WTC11 (cell line): Measurements from ENCODE around the gene CIDEC. TPM values are rescaled to one million over a fixed set of nuclear protein-coding genes. Genes with fewer than 3 reads are reported as not detected.

ENCODE experiments used
- ATAC-seq: fragments of 200-7000 bp; cut with Tn5 transposase; 2 replicates; pipeline ENCODE4 v1.10.0; 2021; ENCODE audit warnings: mild to moderate bottlenecking, moderate library complexity
- CTCF ChIA-PET: fragments of 300-600 bp; sonication (Branson Sonifier 250); formaldehyde crosslinking; loops from one replicate; lab custom pipeline; 2021; ENCODE audit warnings: antibody characterized with exemption; lab: Charles Lee
- POLR2A ChIA-PET: fragments of 350-600 bp; sonication (Branson Sonifier 250); formaldehyde crosslinking; loops from one replicate; lab custom pipeline; 2021; ENCODE audit warnings: antibody characterized with exemption; lab: Charles Lee
- DNase-seq: peaks from one replicate; pipeline ENCODE4 v3.0.0; 2021; ENCODE audit warnings: low spot score
- H3K27ac Mint-ChIP-seq: 2 replicates; pipeline ENCODE4 v1.8.0; 2021; ENCODE audit warnings: mixed read lengths
- H3K27me3 Mint-ChIP-seq: 2 replicates; pipeline ENCODE4 v1.8.0; 2021; ENCODE audit warnings: low read depth, mild to moderate bottlenecking, moderate library complexity, mixed read lengths
- H3K36me3 Mint-ChIP-seq: 2 replicates; pipeline ENCODE4 v1.8.0; 2021; ENCODE audit warnings: mixed read lengths
- H3K4me1 Mint-ChIP-seq: 2 replicates; pipeline ENCODE4 v1.8.0; 2022; ENCODE audit warnings: mixed read lengths
- H3K4me3 Mint-ChIP-seq: 2 replicates; pipeline ENCODE4 v1.8.0; 2021; ENCODE audit warnings: mild to moderate bottlenecking, moderate library complexity, mixed read lengths
- H3K9me3 Mint-ChIP-seq: 2 replicates; pipeline ENCODE4 v1.8.0; 2021; ENCODE audit warnings: mixed read lengths
- ATF1 ChIP-seq: sonication (generic); formaldehyde crosslinking; IDR thresholded peaks from 2 replicates; pipeline ENCODE4 v1.8.1; 2023; ENCODE audit warnings: mild to moderate bottlenecking, moderate library complexity, missing genetic modification reagents
- ATF6 ChIP-seq: sonication (generic); formaldehyde crosslinking; IDR thresholded peaks from 2 replicates; pipeline ENCODE4 v1.8.1; 2023; ENCODE audit warnings: mild to moderate bottlenecking, missing genetic modification reagents
- FOXP1 ChIP-seq: sonication (generic); formaldehyde crosslinking; IDR thresholded peaks from 2 replicates; pipeline ENCODE4 v1.8.0; 2022; ENCODE audit warnings: missing genetic modification reagents, mild to moderate bottlenecking, moderate library complexity, borderline replicate concordance
- IRF1 ChIP-seq: sonication (generic); formaldehyde crosslinking; IDR thresholded peaks from 2 replicates; pipeline ENCODE4 v1.8.0; 2023; ENCODE audit warnings: missing genetic modification reagents
- JAZF1 ChIP-seq: fragments of 250-450 bp; sonication (Bioruptor Pico); IDR thresholded peaks from 2 replicates; pipeline ENCODE4 v1.9.0; 2021; ENCODE audit warnings: moderate library complexity, mild to moderate bottlenecking, inconsistent platforms
- MYBL2 ChIP-seq: sonication (generic); formaldehyde crosslinking; IDR thresholded peaks from 2 replicates; pipeline ENCODE4 v1.8.1; 2023; ENCODE audit warnings: mild to moderate bottlenecking, moderate library complexity, missing genetic modification reagents
- NFYB ChIP-seq: sonication (generic); formaldehyde crosslinking; conservative IDR thresholded peaks from 2 replicates; pipeline ENCODE4 v1.8.0; 2022; ENCODE audit warnings: low read depth, missing genetic modification reagents
- RELA ChIP-seq: sonication (generic); formaldehyde crosslinking; IDR thresholded peaks from 2 replicates; pipeline ENCODE4 v1.8.1; 2022; ENCODE audit warnings: missing genetic modification reagents, mild to moderate bottlenecking, borderline replicate concordance
- USF1 ChIP-seq: sonication (generic); formaldehyde crosslinking; IDR thresholded peaks from 2 replicates; pipeline ENCODE4 v1.8.0; 2022; ENCODE audit warnings: mild to moderate bottlenecking, missing genetic modification reagents
- ZMAT4 ChIP-seq: fragments of 250-450 bp; sonication (Bioruptor Pico); IDR thresholded peaks from 2 replicates; pipeline ENCODE4 v1.9.0; 2021; ENCODE audit warnings: mild to moderate bottlenecking
- ZNF396 ChIP-seq: fragments of 250-450 bp; sonication (Bioruptor Pico); IDR thresholded peaks from 2 replicates; pipeline ENCODE4 v1.8.0; 2021; ENCODE audit warnings: mild to moderate bottlenecking, moderate library complexity, borderline replicate concordance
- ZNF423 ChIP-seq: fragments of 250-450 bp; sonication (Bioruptor Pico); IDR thresholded peaks from 2 replicates; pipeline ENCODE4 v2.1.2; 2022; ENCODE audit warnings: mild to moderate bottlenecking, moderate library complexity
- total RNA-seq: library from RNA; stranded (reverse); gene quantifications from 3 replicates; pipeline ENCODE4 v1.2.3, GENCODE V29; 2021
- TF ChIP-seq, protein P1 (sequence below): fragments of 250-450 bp; sonication (Bioruptor Pico); IDR thresholded peaks from 2 replicates; pipeline ENCODE4 v1.9.0; 2021; ENCODE audit warnings: moderate library complexity, mild to moderate bottlenecking, inconsistent platforms, borderline replicate concordance
- TF ChIP-seq, protein P2 (sequence below): fragments of 250-450 bp; sonication (Bioruptor Pico); IDR thresholded peaks from 2 replicates; pipeline ENCODE4 v2.1.2; 2022; ENCODE audit warnings: mild to moderate bottlenecking, moderate library complexity
- TF ChIP-seq, protein P3 (sequence below): fragments of 200-600 bp; IDR thresholded peaks from 2 replicates; pipeline ENCODE4 v1.8.0; 2022; ENCODE audit warnings: antibody characterized with exemption

The CIDEC gene
- total RNA-seq, 1 experiment from 2014 or later: not detected

- ATAC-seq (no peak), DNase-seq (no peak)
- H3K36me3 Mint-ChIP-seq: no peaks in the 10 kb centered on the region
- H3K4me1 Mint-ChIP-seq: peaks cover 18% of the 10 kb centered on the region
- CTCF ChIA-PET: interaction anchor here (0.9 to 1.3 kb wide), 2 partner anchors 17 to 32 kb away, joined by 3 to 7 read pairs; no protein-coding TSS in a partner anchor
- POLR2A ChIA-PET: interaction anchor here (1.2 to 3.0 kb wide), 2 partner anchors 12 to 19 kb away, joined by 3 to 16 read pairs; partner anchors contain the start of gene CRELD1
- H3K27me3 Mint-ChIP-seq: peaks cover 3% of the 10 kb centered on the region; the same call in 1 of the 2 replicates
- TF ChIP-seq ZNF396 (CRISPR knock-in tag) (no peak), MYBL2 (CRISPR knock-in tag) (no peak), JAZF1 (no peak), IRF1 (CRISPR knock-in tag) (no peak)
- no peak overlapping the region for H3K4me3 Mint-ChIP-seq
- no peak overlapping the region for H3K27ac Mint-ChIP-seq
- no peaks in the 10 kb centered on the region for H3K9me3 Mint-ChIP-seq
Observed at GRCh38 chr3:9914011-9914410, 34.0 kb upstream of the CIDEC start.

- Mint-ChIP-seq H3K4me1 (peaks cover 18% of the 10 kb centered on the region), H3K27me3 (peaks cover 3% of the 10 kb centered on the region; the same call in 1 of the 2 replicates), H3K27ac (no peak overlapping the region), H3K4me3 (no peak overlapping the region), H3K9me3 (no peaks in the 10 kb centered on the region), H3K36me3 (no peaks in the 10 kb centered on the region)
- no peak for ATAC-seq
- POLR2A ChIA-PET: interaction anchor here (1.2 to 3.0 kb wide), 2 partner anchors 12 to 20 kb away, joined by 3 to 16 read pairs; partner anchors contain the start of gene CRELD1
- CTCF ChIA-PET: interaction anchor here (0.9 to 1.3 kb wide), 3 partner anchors 18 to 33 kb away, joined by 3 to 7 read pairs (median 3); no protein-coding TSS in a partner anchor
- TF ChIP-seq NFYB (CRISPR knock-in tag): no peak
- no peak for TF ChIP-seq FOXP1 (CRISPR knock-in tag)
- TF ChIP-seq USF1 (CRISPR knock-in tag): no peak
- TF ChIP-seq RELA (CRISPR knock-in tag): no peak
- TF ChIP-seq, protein P1, sequence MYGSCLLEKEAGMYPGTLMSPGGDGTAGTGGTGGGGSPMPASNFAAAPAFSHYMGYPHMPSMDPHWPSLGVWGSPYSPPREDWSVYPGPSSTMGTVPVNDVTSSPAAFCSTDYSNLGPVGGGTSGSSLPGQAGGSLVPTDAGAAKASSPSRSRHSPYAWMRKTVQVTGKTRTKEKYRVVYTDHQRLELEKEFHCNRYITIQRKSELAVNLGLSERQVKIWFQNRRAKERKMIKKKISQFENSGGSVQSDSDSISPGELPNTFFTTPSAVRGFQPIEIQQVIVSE (CRISPR knock-in tag): no peak
- TF ChIP-seq, protein P2, sequence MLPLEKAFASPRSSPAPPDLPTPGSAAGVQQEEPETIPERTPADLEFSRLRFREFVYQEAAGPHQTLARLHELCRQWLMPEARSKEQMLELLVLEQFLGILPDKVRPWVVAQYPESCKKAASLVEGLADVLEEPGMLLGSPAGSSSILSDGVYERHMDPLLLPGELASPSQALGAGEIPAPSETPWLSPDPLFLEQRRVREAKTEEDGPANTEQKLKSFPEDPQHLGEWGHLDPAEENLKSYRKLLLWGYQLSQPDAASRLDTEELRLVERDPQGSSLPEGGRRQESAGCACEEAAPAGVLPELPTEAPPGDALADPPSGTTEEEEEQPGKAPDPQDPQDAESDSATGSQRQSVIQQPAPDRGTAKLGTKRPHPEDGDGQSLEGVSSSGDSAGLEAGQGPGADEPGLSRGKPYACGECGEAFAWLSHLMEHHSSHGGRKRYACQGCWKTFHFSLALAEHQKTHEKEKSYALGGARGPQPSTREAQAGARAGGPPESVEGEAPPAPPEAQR: no peak
- TF ChIP-seq ZMAT4 (CRISPR knock-in tag): no peak
- TF ChIP-seq ATF1 (CRISPR knock-in tag): no peak
- TF ChIP-seq ZNF423 (CRISPR knock-in tag): no peak
- TF ChIP-seq, protein P3, sequence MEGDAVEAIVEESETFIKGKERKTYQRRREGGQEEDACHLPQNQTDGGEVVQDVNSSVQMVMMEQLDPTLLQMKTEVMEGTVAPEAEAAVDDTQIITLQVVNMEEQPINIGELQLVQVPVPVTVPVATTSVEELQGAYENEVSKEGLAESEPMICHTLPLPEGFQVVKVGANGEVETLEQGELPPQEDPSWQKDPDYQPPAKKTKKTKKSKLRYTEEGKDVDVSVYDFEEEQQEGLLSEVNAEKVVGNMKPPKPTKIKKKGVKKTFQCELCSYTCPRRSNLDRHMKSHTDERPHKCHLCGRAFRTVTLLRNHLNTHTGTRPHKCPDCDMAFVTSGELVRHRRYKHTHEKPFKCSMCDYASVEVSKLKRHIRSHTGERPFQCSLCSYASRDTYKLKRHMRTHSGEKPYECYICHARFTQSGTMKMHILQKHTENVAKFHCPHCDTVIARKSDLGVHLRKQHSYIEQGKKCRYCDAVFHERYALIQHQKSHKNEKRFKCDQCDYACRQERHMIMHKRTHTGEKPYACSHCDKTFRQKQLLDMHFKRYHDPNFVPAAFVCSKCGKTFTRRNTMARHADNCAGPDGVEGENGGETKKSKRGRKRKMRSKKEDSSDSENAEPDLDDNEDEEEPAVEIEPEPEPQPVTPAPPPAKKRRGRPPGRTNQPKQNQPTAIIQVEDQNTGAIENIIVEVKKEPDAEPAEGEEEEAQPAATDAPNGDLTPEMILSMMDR: no peak
- no peak for TF ChIP-seq ATF6 (CRISPR knock-in tag)
- DNase-seq: no peak
Observed at GRCh38 chr3:9913601-9914000, 33.5 kb upstream of the CIDEC start.
